Heart left ventricle (tissue), 13 donors: ENCODE results near the gene BATF.

Experiments used
- CTCF ChIP-seq, 12 donors: fragments of 200-600 bp; sonication (generic) in 4 of 12; IDR thresholded peaks; one replicate each; pipeline versions ENCODE4 v1.5.0 to v1.8.0; 2018 to 2022; ENCODE audit warnings: antibody characterized with exemption in 12 of 12, mild to moderate bottlenecking in 5 of 12
- POLR2A ChIP-seq, 2 donors: fragments of 450-650 bp; IDR thresholded peaks; one replicate each; pipeline ENCODE4 v1.6.1; 2017; ENCODE audit warnings: antibody characterized with exemption in 2 of 2, mild to moderate bottlenecking in 2 of 2, moderate library complexity in 2 of 2
- donor health status: ischemic (EF 13 %, LVEDD 7.1; RV severe dilation, severe dysfunction).
- donor health status: DM: no; HTN: yes; CAD: no.
- donor health status: DM: no; HTN: no; CAD: no.
- donor health status: ischemic (EF 25% LVEDD 6.9; RV normal size, moderate dysfunction).
- donor health status: ischemic (EF 25% LVEDD 5.7; RV mildly dilated, moderate dysfunction).
- donor health status: ischemic (EF 35%, LVEDD 5.7; RV mildly dilated, moderate dysfunction).
- donor health status: nonischemic (EF 11% LVEDD 7.7; RV severe dilation, severe dysfunction).
- donor health status: DM: yes; HTN: yes; CAD: no.
- donor health status: PGD.
- donor health status: ischemic (EF 29% LVEDD 5.4; RV normal size, mild dysfunction).
- donor health status: nonischemic (EF 23%, LVEDD 6.1; RV moderate dilation, normal function).

- TF ChIP-seq CTCF (IDR thresholded peaks at IDR 0.05): no peak
- TF ChIP-seq POLR2A (IDR thresholded peaks at IDR 0.05): no peak
Observed at GRCh38 chr14:75551021-75551420, 28.8 kb downstream of the BATF start.
